Neural progenitor cell (in vitro differentiated cells): Measurements from ENCODE around the gene ZC3H12A. TPM values are rescaled to one million over a fixed set of nuclear protein-coding genes. Genes with fewer than 3 reads are reported as not detected.

Experiments
- DNase-seq: peaks from one replicate; pipeline ENCODE4 v3.0.0-alpha.2; 2016; ENCODE audit warnings: low spot score
- H2AFZ ChIP-seq: fragments of 200-600 bp; sonication (generic); replicated peaks from 2 replicates; pipeline ENCODE4 v1.6.1; 2016; ENCODE audit warnings: antibody characterized with exemption
- H3F3A ChIP-seq: fragments of 200-600 bp; sonication (generic); 2 replicates; pipeline ENCODE4 v1.6.1; 2016; ENCODE audit warnings: antibody characterized with exemption, low read depth
- H3K27ac ChIP-seq: fragments of 200-600 bp; sonication (generic); 2 replicates; pipeline ENCODE4 v1.5.1; 2016; ENCODE audit warnings: mild to moderate bottlenecking
- H3K27me3 ChIP-seq: fragments of 200-600 bp; sonication (generic); 2 replicates; pipeline ENCODE4 v1.6.1; 2016; ENCODE audit warnings: mild to moderate bottlenecking, moderate library complexity
- H3K36me3 ChIP-seq: fragments of 200-600 bp; sonication (generic); 2 replicates; pipeline ENCODE4 v1.5.1; 2016
- H3K4me1 ChIP-seq: fragments of 200-600 bp; sonication (generic); 2 replicates; pipeline ENCODE4 v1.6.1; 2016; ENCODE audit warnings: mixed run types
- H3K4me2 ChIP-seq: fragments of 200-600 bp; sonication (generic); 2 replicates; pipeline ENCODE4 v1.6.1; 2016
- H3K4me3 ChIP-seq: fragments of 200-600 bp; sonication (generic); 2 replicates; pipeline ENCODE4 v1.5.1; 2016
- H3K79me2 ChIP-seq: fragments of 200-600 bp; sonication (generic); 2 replicates; pipeline ENCODE4 v1.6.1; 2016; ENCODE audit warnings: low read depth
- H3K9ac ChIP-seq: fragments of 200-600 bp; sonication (generic); 2 replicates; pipeline ENCODE4 v1.6.1; 2016
- H3K9me3 ChIP-seq: fragments of 200-600 bp; sonication (generic); 2 replicates; pipeline ENCODE4 v1.5.1; 2016; ENCODE audit warnings: low read depth
- H4K20me1 ChIP-seq: fragments of 200-600 bp; sonication (generic); 2 replicates; pipeline ENCODE4 v1.6.1; 2016; ENCODE audit warnings: low read depth
- H3K27ac Mint-ChIP-seq: 3 replicates; pipeline ENCODE4 v1.8.0; 2021; ENCODE audit warnings: mixed read lengths
- H3K27me3 Mint-ChIP-seq: 2 replicates; pipeline ENCODE4 v1.8.0; 2022; ENCODE audit warnings: low read depth, mild to moderate bottlenecking, inconsistent platforms, moderate library complexity, mixed read lengths; ENCODE audit not compliant: insufficient read depth
- H3K36me3 Mint-ChIP-seq: 3 replicates; pipeline ENCODE4 v1.8.0; 2021; ENCODE audit warnings: mixed read lengths
- H3K4me1 Mint-ChIP-seq: 3 replicates; pipeline ENCODE4 v1.8.0; 2021; ENCODE audit warnings: mixed read lengths
- H3K4me3 Mint-ChIP-seq: 3 replicates; pipeline ENCODE4 v1.8.0; 2021; ENCODE audit warnings: mild to moderate bottlenecking, moderate library complexity, mixed read lengths
- H3K9me3 Mint-ChIP-seq: 3 replicates; pipeline ENCODE4 v1.8.0; 2020; ENCODE audit warnings: mixed read lengths
- EZH2 ChIP-seq: fragments of 200-600 bp; sonication (generic); IDR thresholded peaks from 2 replicates; pipeline ENCODE4 v1.6.1; 2017; ENCODE audit warnings: antibody characterized with exemption, mild to moderate bottlenecking, moderate library complexity
- EZH2phosphoT487 ChIP-seq: fragments of 200-600 bp; sonication (generic); IDR thresholded peaks from 2 replicates; pipeline ENCODE4 v1.6.1; 2017; ENCODE audit warnings: antibody characterized with exemption
- total RNA-seq: library from RNA; depleted of rRNA; stranded (reverse); fragments of >200 nt; gene quantifications from 2 replicates; pipeline ENCODE4 v1.2.3, GENCODE V29; 2015; ENCODE audit warnings: low replicate concordance
- TF ChIP-seq, protein P1 (sequence below): fragments of 200-600 bp; sonication (generic); IDR thresholded peaks from 2 replicates; pipeline ENCODE4 v1.5.1; 2017; ENCODE audit warnings: antibody characterized with exemption, mild to moderate bottlenecking

ZC3H12A gene
- total RNA-seq, 1 donor from 2014 or later = 1.2 TPM

DNA sequence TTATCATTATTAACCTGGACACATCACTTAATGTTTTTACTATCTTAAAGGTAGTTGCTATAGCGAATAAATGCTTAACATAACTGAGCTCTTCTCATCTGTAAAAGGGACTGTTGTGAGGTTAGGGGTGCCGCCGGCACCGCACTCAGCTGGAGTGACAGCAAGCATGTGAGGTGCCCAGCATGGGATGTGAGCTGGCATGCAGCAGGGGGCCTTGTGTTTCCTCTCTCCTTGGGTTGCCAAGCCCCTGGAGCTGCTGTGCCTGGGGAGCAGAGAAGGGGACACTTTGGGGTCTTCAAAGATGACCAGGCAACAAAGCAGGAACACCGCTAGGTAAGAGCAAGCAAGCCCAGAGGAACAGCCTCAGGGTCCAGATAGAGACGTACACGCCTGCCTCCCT lies 2.1 kb upstream of the ZC3H12A start:
- peaks cover 23% of the 10 kb centered on the region for H3K27me3 Mint-ChIP-seq
- H3K36me3 ChIP-seq = no peaks in the 10 kb centered on the region
- no peak overlapping the region for H3K9ac ChIP-seq
- peaks cover 39% of the 10 kb centered on the region for H3K4me1 Mint-ChIP-seq
- H3K4me3 ChIP-seq = no peak overlapping the region
- no peak for TF ChIP-seq EZH2
- TF ChIP-seq, protein P1, sequence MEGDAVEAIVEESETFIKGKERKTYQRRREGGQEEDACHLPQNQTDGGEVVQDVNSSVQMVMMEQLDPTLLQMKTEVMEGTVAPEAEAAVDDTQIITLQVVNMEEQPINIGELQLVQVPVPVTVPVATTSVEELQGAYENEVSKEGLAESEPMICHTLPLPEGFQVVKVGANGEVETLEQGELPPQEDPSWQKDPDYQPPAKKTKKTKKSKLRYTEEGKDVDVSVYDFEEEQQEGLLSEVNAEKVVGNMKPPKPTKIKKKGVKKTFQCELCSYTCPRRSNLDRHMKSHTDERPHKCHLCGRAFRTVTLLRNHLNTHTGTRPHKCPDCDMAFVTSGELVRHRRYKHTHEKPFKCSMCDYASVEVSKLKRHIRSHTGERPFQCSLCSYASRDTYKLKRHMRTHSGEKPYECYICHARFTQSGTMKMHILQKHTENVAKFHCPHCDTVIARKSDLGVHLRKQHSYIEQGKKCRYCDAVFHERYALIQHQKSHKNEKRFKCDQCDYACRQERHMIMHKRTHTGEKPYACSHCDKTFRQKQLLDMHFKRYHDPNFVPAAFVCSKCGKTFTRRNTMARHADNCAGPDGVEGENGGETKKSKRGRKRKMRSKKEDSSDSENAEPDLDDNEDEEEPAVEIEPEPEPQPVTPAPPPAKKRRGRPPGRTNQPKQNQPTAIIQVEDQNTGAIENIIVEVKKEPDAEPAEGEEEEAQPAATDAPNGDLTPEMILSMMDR = no peak
- no peak for TF ChIP-seq EZH2phosphoT487
- H3K27me3 ChIP-seq = peaks cover 36% of the 10 kb centered on the region
- H3K4me3 Mint-ChIP-seq = peak overlapping the region; percentile 34
- H3K4me2 ChIP-seq = no peak overlapping the region
- no peaks in the 10 kb centered on the region for H3K9me3 Mint-ChIP-seq
- no peak for DNase-seq
- peaks cover 11% of the 10 kb centered on the region for H3K4me1 ChIP-seq
- H3K79me2 ChIP-seq = no peaks in the 10 kb centered on the region
- H3K9me3 ChIP-seq = no peaks in the 10 kb centered on the region
- no peak overlapping the region for H3K27ac ChIP-seq
- H4K20me1 ChIP-seq = no peaks in the 10 kb centered on the region
- H3K36me3 Mint-ChIP-seq = no peaks in the 10 kb centered on the region
- no peak overlapping the region for H3K27ac Mint-ChIP-seq
- no peak overlapping the region for H2AFZ ChIP-seq
- H3F3A ChIP-seq = peaks cover 4% of the 10 kb centered on the region

DNA sequence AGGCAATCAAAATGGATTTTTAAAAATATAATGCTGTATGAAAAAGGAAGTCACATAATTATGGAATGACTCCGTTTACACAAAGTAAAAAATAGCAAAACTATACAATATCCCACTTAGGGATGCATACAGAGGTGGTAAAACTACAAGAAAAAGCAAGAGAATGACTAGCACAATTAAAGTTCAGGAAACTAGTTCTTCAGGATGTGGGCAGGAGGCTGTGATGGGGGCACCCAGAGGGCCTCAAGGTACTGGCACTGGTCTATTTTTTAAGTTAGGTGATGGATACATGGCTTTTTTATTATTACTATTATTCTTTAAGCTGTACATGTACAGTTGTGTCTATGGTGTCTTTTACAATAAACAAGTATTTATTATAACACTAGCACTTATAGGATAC lies 1.4 kb upstream of the ZC3H12A start:
- Histone ChIP-seq H3K4me1 (peaks cover 11% of the 10 kb centered on the region), H3K4me3 (no peak overlapping the region), H3K36me3 (no peaks in the 10 kb centered on the region), H3K27me3 (peaks cover 36% of the 10 kb centered on the region), H3K9me3 (no peaks in the 10 kb centered on the region), H4K20me1 (peaks cover 2% of the 10 kb centered on the region), H3K27ac (no peak overlapping the region), H3F3A (peaks cover 4% of the 10 kb centered on the region), H2AFZ (no peak overlapping the region), H3K4me2 (no peak overlapping the region), H3K79me2 (no peaks in the 10 kb centered on the region), H3K9ac (no peak overlapping the region)
- peaks cover 42% of the 10 kb centered on the region for H3K4me1 Mint-ChIP-seq
- H3K9me3 Mint-ChIP-seq = no peaks in the 10 kb centered on the region
- TF ChIP-seq EZH2phosphoT487 (no peak), EZH2 (no peak)
- TF ChIP-seq, protein P1 = no peak
- DNase-seq = no peak
- H3K27me3 Mint-ChIP-seq = peaks cover 23% of the 10 kb centered on the region
- H3K36me3 Mint-ChIP-seq = no peaks in the 10 kb centered on the region
- H3K27ac Mint-ChIP-seq = no peak overlapping the region
- peak overlapping the region; percentile 76 for H3K4me3 Mint-ChIP-seq

DNA sequence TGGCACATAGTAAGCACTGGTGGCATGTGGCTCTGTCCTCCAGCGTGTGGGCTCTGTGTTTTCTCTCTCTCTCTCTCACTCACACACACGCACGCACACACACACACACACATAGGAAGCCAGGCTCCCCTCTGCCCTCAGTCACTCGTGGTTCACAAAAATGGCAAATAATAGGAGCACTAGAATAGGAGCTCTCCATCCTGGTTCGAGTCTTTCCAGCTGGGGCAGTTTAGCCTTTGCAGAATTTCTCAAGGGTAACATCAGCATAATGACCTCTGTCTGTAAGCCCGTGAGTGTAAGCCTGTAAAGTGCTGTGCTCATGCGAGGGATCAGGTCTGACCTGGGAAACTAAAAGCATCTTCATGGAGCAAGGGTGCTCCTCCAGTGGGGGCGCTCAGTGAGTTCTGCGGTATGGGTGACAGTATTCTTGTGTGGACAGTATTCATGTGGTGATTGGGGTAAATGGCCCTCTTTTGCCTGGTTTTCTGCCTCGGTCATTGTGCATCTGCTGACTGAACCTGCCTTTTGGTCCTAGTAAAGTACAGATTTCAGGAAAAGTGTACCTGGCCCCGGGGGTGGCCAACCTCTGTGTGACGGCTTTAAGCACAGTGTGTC lies 842 bp upstream of the ZC3H12A start:
- Histone ChIP-seq H3K4me1 (peaks cover 11% of the 10 kb centered on the region), H3K27ac (no peak overlapping the region), H3K4me2 (peak overlapping the region; percentile 79), H3K9me3 (no peaks in the 10 kb centered on the region), H3K36me3 (no peaks in the 10 kb centered on the region), H3K27me3 (peaks cover 36% of the 10 kb centered on the region), H3K9ac (no peak overlapping the region), H4K20me1 (peaks cover 3% of the 10 kb centered on the region), H3K4me3 (peak overlapping the region; percentile 72), H3K79me2 (no peaks in the 10 kb centered on the region), H3F3A (peaks cover 4% of the 10 kb centered on the region), H2AFZ (peak overlapping the region; percentile 90)
- H3K36me3 Mint-ChIP-seq = no peaks in the 10 kb centered on the region
- peaks cover 43% of the 10 kb centered on the region for H3K4me1 Mint-ChIP-seq
- no peaks in the 10 kb centered on the region for H3K9me3 Mint-ChIP-seq
- peaks cover 23% of the 10 kb centered on the region for H3K27me3 Mint-ChIP-seq
- no peak overlapping the region for H3K27ac Mint-ChIP-seq
- TF ChIP-seq, protein P1 = no peak
- TF ChIP-seq EZH2phosphoT487 (no peak), EZH2 (no peak)
- DNase-seq = no peak
- H3K4me3 Mint-ChIP-seq = peak overlapping the region; percentile 76
